ENCODE results near the gene PLEKHM3. TPM values are rescaled to one million over a fixed set of nuclear protein-coding genes. Genes with fewer than 3 reads are reported as not detected.

PLEKHM3 gene
- total RNA-seq, 1 experiment from 2014 or later, result 2.5 TPM

GRCh38 chr2:207849443-207849842, 175.9 kb downstream of the PLEKHM3 start:
- no peak overlapping the region for H3K4me3 ChIP-seq (ENCODE audit: low read depth in 2 of 2, low read length in 2 of 2)
- in situ Hi-C loops (cut with HindIII; ENCODE audit: low pct_unique_long_range_greater_than_20kb, low sequenced_read_pairs), result no loop called here
- DNase-seq (ENCODE audit: low read depth, low spot score) (no peak), ATAC-seq (no peak)
- TF ChIP-seq CTCF (IDR thresholded peaks at IDR 0.05) (no peak), POLR2AphosphoS5 (IDR thresholded peaks at IDR 0.05; ENCODE audit: low read depth, low read length) (no peak), TCF7L2 (IDR thresholded peaks at IDR 0.05; ENCODE audit: low read depth, low read length) (no peak), SIN3A (IDR thresholded peaks at IDR 0.05; ENCODE audit: borderline replicate concordance, insufficient read depth, low read depth, low read length) (no peak), REST (IDR thresholded peaks at IDR 0.05; ENCODE audit: insufficient read depth in 1 of 2, low read depth in 2 of 2, low read length in 1 of 2) (no peak)
- H3K27ac ChIP-seq (ENCODE audit: low read length), result no peak overlapping the region
- intact Hi-C loops (cut with micrococcal nuclease; ENCODE audit: unreplicated experiment), result no loop called here
- H3K9me3 ChIP-seq (ENCODE audit: control insufficient read depth, insufficient read depth, low read depth, low read length), result no peaks in the 10 kb centered on the region
- H3K27me3 ChIP-seq (ENCODE audit: control insufficient read depth, insufficient read depth, low read length), result no peaks in the 10 kb centered on the region
- CTCF ChIA-PET, result interaction anchor here (0.6 kb wide), 1 partner anchor 57 kb away, joined by 7 read pairs; no protein-coding TSS in a partner anchor
- H3K4me1 ChIP-seq (ENCODE audit: control insufficient read depth, insufficient read depth, low read length), result peaks cover 9% of the 10 kb centered on the region
- no peaks in the 10 kb centered on the region for H3K36me3 ChIP-seq (ENCODE audit: control insufficient read depth, insufficient read depth, low read length)
- POLR2A ChIA-PET, result no interaction called here
- no TSS peak for BruUV-seq (replicated peaks)

- CTCF ChIA-PET, result no interaction called here
- TF ChIP-seq POLR2AphosphoS5 (IDR thresholded peaks at IDR 0.05; ENCODE audit: low read depth, low read length) (no peak), SIN3A (IDR thresholded peaks at IDR 0.05; ENCODE audit: borderline replicate concordance, insufficient read depth, low read depth, low read length) (no peak), REST (IDR thresholded peaks at IDR 0.05; ENCODE audit: insufficient read depth in 1 of 2, low read depth in 2 of 2, low read length in 1 of 2) (no peak), CTCF (IDR thresholded peaks at IDR 0.05) (no peak), TCF7L2 (IDR thresholded peaks at IDR 0.05; ENCODE audit: low read depth, low read length) (no peak)
- peaks cover 9% of the 10 kb centered on the region for H3K4me1 ChIP-seq (ENCODE audit: control insufficient read depth, insufficient read depth, low read length)
- H3K36me3 ChIP-seq (ENCODE audit: control insufficient read depth, insufficient read depth, low read length), result no peaks in the 10 kb centered on the region
- peak overlapping the region; percentile 64; the same call in 1 of the 2 replicates for H3K27ac ChIP-seq (ENCODE audit: low read length)
- ATAC-seq (no peak), DNase-seq (ENCODE audit: low read depth, low spot score) (no peak)
- BruUV-seq (replicated peaks), result no TSS peak
- POLR2A ChIA-PET, result no interaction called here
- H3K9me3 ChIP-seq (ENCODE audit: control insufficient read depth, insufficient read depth, low read depth, low read length), result no peaks in the 10 kb centered on the region
- H3K27me3 ChIP-seq (ENCODE audit: control insufficient read depth, insufficient read depth, low read length), result no peaks in the 10 kb centered on the region
- in situ Hi-C loops (cut with HindIII; ENCODE audit: low pct_unique_long_range_greater_than_20kb, low sequenced_read_pairs), result no loop called here
- intact Hi-C loops (cut with micrococcal nuclease; ENCODE audit: unreplicated experiment), result no loop called here
- H3K4me3 ChIP-seq (ENCODE audit: low read depth in 2 of 2, low read length in 2 of 2), result no peak overlapping the region
Measured at GRCh38 chr2:207848545-207848928, 176.8 kb downstream of the PLEKHM3 start.

Measured in Panc1 (cell line).